Transverse colon (tissue), 4 donors: ENCODE measurements around the gene SIKE1. TPM values are rescaled to one million over a fixed set of nuclear protein-coding genes. Genes with fewer than 3 reads are reported as not detected.
"Not testable (repeated sequence)": the region's sequence is repeated elsewhere in the genome, so short reads cannot be mapped to it uniquely, and the experiment has no call there.

Source experiments
- DNase-seq: peaks from one replicate; pipeline ENCODE4 v3.0.0-alpha.2; 2019
- H3K27ac ChIP-seq, 4 donors: fragments of 200-600 bp; sonication (generic); 2 replicates each; pipeline ENCODE4 v1.5.1; 2016 to 2018; ENCODE audit warnings: inconsistent platforms in 4 of 4
- H3K27me3 ChIP-seq: fragments of 200-600 bp; sonication (generic); 2 replicates; pipeline ENCODE4 v1.5.1; 2017; ENCODE audit warnings: inconsistent platforms
- H3K36me3 ChIP-seq, 4 donors: fragments of 200-600 bp; sonication (generic); 2 replicates each; pipeline ENCODE4 v1.5.1; 2017 to 2019; ENCODE audit warnings: inconsistent platforms in 4 of 4
- H3K4me1 ChIP-seq, 4 donors: fragments of 200-600 bp; sonication (generic); 2 replicates each; pipeline ENCODE4 v1.5.1; 2017 to 2020; ENCODE audit warnings: inconsistent platforms in 4 of 4
- H3K4me3 ChIP-seq, 4 donors: fragments of 200-600 bp; sonication (generic); 1 replicate in 1 of 4; 2 replicates in 3 of 4; pipeline versions ENCODE4 v1.5.1 to v1.6.1; 2017 to 2019; ENCODE audit warnings: inconsistent platforms in 4 of 4
- H3K9me3 ChIP-seq, 2 donors: fragments of 200-600 bp; sonication (generic); 2 replicates each; pipeline ENCODE4 v1.5.1; 2017 to 2019; ENCODE audit warnings: inconsistent platforms in 2 of 2
- EP300 ChIP-seq: sonication (generic); formaldehyde crosslinking; IDR thresholded peaks from one replicate; pipeline ENCODE4 v1.6.1; 2017; ENCODE audit warnings: antibody characterized with exemption, low read depth
- POLR2A ChIP-seq: fragments of 450-650 bp; IDR thresholded peaks from one replicate; pipeline ENCODE4 v1.6.1; 2016; ENCODE audit warnings: antibody characterized with exemption, mild to moderate bottlenecking, moderate library complexity
- POLR2AphosphoS5 ChIP-seq, 3 donors: sonication (generic); formaldehyde crosslinking; IDR thresholded peaks; one replicate each; pipeline ENCODE4 v1.6.1; 2016; ENCODE audit warnings: antibody characterized with exemption in 3 of 3
- WGBS, 2 donors: methylation state at CpG; one replicate each; pipeline ENCODE4 v1.1.5; 2018; ENCODE audit warnings: low coverage in 1 of 2; 5-methylcytosine and 5-hydroxymethylcytosine counted together
- in situ Hi-C, 4 donors: fragments of 200-750 bp; cut with MboI; loops; one replicate each; pipeline versions ENCODE4 v1.15.0 to v1.15.1; 2017; ENCODE audit warnings: low sequenced_read_pairs in 3 of 4, low pct_ligation_motif_present in 1 of 4, low pct_unique_long_range_greater_than_20kb in 1 of 4
- intact Hi-C: fragments of 100-400 bp; cut with DNase I; formaldehyde crosslinking; loops from one replicate; pipeline ENCODE4 v1.15.1; 2023; ENCODE audit warnings: low total_unique reads
- total RNA-seq, 4 donors: library from RNA; depleted of rRNA; stranded (reverse); fragments of >200 nt; gene quantifications; one replicate each; pipeline ENCODE4 v1.1.0, GENCODE V29; 2016
- TF ChIP-seq, protein P1 (sequence below), 5 experiments: fragments of 200-600 bp in 3 of 5; fragments of 450-650 bp in 2 of 5; sonication (generic) in 3 of 5; IDR thresholded peaks; 1 replicate in 2 of 5; 2 replicates in 3 of 5; pipeline ENCODE4 v1.5.1; 2016 to 2017; ENCODE audit warnings: antibody characterized with exemption in 5 of 5, inconsistent platforms in 3 of 5, mild to moderate bottlenecking in 2 of 5, moderate library complexity in 1 of 5

SIKE1 gene
- total RNA-seq, 4 donors from 2014 or later, result 20.9 to 44.5 (median 35.3) TPM

DNA sequence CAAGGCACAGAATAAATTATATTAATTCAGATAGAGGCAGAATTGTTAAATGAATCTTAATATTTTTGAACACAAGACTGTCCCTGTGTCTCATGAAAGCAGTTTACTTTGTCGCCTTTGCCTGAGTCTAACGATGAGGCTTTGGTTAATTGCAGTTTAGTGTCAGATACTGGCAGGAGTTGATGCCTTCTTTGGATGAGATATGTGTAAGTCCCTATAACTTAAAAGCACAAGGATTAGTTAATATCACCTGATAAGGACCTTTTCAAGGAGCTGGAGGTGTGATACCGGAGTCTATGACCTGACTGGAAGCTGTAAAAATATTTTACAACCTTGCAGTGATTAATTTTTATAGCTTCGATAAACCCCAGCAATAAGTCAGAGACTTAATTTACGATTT, 2.0 kb upstream of the SIKE1 start:
- Histone ChIP-seq H3K27me3 (peaks cover 12% of the 10 kb centered on the region), H3K9me3 (peaks cover 5 to 7% of the 10 kb centered on the region in 2 donors), H3K4me1 (peaks cover 0 to 17% (median 5%) of the 10 kb centered on the region in 4 donors), H3K27ac (no peak overlapping the region), H3K36me3 (peaks cover 0 to 3% (median 0%) of the 10 kb centered on the region in 4 donors), H3K4me3 (no peak overlapping the region)
- DNase-seq, result no peak
- in situ Hi-C loops, result no loop called here
- 76 to 77% methylated on average over 5 of the region's 5 CpGs for WGBS, 2 donors
- intact Hi-C loops, result no loop called here
- TF ChIP-seq, protein P1, sequence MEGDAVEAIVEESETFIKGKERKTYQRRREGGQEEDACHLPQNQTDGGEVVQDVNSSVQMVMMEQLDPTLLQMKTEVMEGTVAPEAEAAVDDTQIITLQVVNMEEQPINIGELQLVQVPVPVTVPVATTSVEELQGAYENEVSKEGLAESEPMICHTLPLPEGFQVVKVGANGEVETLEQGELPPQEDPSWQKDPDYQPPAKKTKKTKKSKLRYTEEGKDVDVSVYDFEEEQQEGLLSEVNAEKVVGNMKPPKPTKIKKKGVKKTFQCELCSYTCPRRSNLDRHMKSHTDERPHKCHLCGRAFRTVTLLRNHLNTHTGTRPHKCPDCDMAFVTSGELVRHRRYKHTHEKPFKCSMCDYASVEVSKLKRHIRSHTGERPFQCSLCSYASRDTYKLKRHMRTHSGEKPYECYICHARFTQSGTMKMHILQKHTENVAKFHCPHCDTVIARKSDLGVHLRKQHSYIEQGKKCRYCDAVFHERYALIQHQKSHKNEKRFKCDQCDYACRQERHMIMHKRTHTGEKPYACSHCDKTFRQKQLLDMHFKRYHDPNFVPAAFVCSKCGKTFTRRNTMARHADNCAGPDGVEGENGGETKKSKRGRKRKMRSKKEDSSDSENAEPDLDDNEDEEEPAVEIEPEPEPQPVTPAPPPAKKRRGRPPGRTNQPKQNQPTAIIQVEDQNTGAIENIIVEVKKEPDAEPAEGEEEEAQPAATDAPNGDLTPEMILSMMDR (IDR thresholded peaks at IDR 0.05), result no peak
- TF ChIP-seq EP300 (no peak), POLR2AphosphoS5 (IDR thresholded peaks at IDR 0.05) (no peak), POLR2A (no peak)

DNA sequence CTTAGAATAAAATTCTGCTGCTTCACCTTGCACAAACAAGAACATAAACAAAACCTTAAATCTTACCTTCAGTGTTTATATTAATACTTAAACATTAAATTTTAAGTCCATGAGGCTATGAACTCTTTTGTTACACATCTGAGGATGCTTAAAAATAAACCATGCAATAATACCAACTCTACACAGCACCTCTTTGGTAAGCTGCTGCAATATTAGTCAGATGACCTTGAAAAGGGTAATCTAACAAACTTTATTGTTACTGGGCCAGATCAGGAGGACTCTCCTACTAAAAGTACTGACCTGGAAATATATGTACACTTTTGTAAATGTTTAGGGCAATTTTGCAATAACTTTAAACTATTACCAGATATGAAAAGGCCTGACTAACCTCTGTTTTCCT, 763 bp downstream of the SIKE1 start:
- Histone ChIP-seq H3K27me3 (peaks cover 12% of the 10 kb centered on the region), H3K4me1 (peaks cover 0 to 17% (median 5%) of the 10 kb centered on the region in 4 donors), H3K4me3 (peak overlapping the region; percentile 67 to 93 (median 72)), H3K9me3 (no peaks in the 10 kb centered on the region), H3K36me3 (peaks cover 0 to 4% (median 0%) of the 10 kb centered on the region in 4 donors), H3K27ac (peak overlapping the region; percentile 93 to 95 (median 94))
- in situ Hi-C loops, result no loop called here
- intact Hi-C loops, result no loop called here
- TF ChIP-seq, protein P1 (IDR thresholded peaks at IDR 0.05), result no peak
- TF ChIP-seq POLR2A (no peak), EP300 (no peak), POLR2AphosphoS5 (IDR thresholded peaks at IDR 0.05) (no peak)
- no peak for DNase-seq

DNA sequence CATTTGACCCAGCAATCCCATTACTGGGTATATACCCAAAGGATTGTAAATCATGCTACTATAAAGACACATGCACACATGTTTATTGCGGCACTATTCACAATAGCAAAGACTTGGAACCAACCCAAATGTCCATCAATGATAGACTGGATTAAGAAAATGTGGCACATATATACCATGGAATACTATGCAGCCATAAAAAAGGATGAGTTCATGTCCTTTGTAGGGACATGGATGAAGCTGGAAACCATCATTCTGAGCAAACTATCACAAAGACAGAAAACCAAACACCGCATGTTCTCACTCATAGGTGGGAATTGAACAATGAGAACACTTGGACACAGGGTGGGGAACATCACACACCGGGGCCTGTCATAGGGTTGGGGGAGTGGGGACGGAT, 3.8 kb downstream of the SIKE1 start:
- H3K4me3 ChIP-seq, DNase-seq, H3K27ac ChIP-seq, H3K9me3 ChIP-seq, intact Hi-C loops, H3K27me3 ChIP-seq, in situ Hi-C loops: not testable (repeated sequence)
- Histone ChIP-seq H3K36me3 (peaks cover 0 to 19% (median 9%) of the 10 kb centered on the region in 4 donors), H3K4me1 (peaks cover 0 to 17% (median 5%) of the 10 kb centered on the region in 4 donors)
- WGBS, 2 donors, result 94 to 100% methylated on average over 2 to 4 of the region's 4 CpGs

DNA sequence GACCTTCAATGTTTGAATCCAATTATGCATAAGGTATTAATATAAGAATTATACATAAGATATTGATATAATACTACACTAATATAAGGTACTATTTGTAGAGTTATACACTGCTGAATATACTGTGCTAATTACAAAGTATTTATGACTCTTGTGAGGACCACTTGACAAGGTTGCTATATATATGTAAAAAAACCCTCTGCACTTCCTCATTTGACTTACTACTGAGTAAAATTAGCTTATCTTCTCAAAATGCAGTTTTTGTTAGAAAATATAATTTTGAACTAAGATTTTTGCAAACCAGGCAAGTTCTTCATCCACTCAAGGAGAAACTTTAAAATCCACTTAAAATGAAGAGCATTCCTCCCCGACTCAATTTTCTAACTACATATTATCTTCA, 8.5 kb downstream of the SIKE1 start:
- in situ Hi-C loops, result no loop called here
- WGBS, 2 donors, result 87 to 100% methylated on average over 1 of the region's 1 CpG

More for the DNA sequence above, 8.5 kb downstream of the SIKE1 start:
- no peak overlapping the region for H3K27ac ChIP-seq
- no peaks in the 10 kb centered on the region for H3K27me3 ChIP-seq
- no peak for DNase-seq
- no peak overlapping the region for H3K4me3 ChIP-seq
- peaks cover 0 to 17% (median 8%) of the 10 kb centered on the region in 4 donors for H3K36me3 ChIP-seq
- H3K9me3 ChIP-seq, result no peaks in the 10 kb centered on the region
- intact Hi-C loops, result no loop called here
- H3K4me1 ChIP-seq, result no peaks in the 10 kb centered on the region
- TF ChIP-seq, protein P1 (IDR thresholded peaks at IDR 0.05), result no peak
- TF ChIP-seq POLR2A (no peak), EP300 (no peak), POLR2AphosphoS5 (IDR thresholded peaks at IDR 0.05) (no peak)
